ENCODE measurements around the gene PYDC1.
"Not testable (repeated sequence)": the region's sequence is repeated elsewhere in the genome, so short reads cannot be mapped to it uniquely, and the experiment has no call there.

PYDC1 gene

DNA sequence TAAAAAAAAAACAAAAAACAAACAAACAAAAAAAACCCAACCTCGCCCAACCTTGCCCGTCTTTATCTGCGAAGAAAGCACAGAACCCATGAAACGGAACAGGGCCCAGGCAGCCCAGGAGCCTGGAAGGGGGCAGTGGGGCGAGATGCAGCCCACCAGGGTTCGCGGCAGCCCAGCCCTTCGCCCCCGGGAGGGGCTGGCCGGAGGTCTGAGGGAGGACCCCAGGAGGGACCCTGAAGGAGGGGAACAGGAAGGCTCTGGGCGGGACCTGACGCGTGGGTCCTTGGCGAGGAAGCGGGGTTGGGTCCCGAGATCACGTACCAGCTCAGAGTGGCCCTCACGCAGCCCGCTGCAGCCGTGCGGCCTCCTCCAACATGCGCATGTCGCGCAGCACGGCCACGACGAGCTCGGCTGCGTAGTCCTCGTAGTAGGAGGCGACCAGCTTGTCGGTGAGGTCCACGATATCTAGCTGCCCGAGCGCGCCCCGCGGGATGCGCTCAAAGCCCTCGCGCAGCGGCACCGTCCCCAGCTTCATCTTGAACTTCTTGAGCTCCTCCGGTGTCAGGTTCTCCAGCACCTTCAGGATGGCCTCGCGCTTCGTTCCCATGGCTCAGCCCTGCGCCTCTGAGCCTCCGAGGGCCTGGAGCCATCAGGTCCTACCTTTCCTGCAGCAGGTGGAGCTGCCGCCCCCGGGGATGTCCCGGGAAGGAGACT is at the start of gene PYDC1:
Gene PYDC1, minus strand, starts transcription at position 714 of the 714 bp plus-strand sequence. Its CDS starts 107 bp downstream, at position 607.
- no peak for DNase-seq (ENCODE audit: low read depth in 2 of 3, low spot score in 2 of 3)

- peak; percentile 35 to 73 (median 52) for DNase-seq (ENCODE audit: low read depth in 2 of 3, low spot score in 2 of 3)
Observed at GRCh38 chr16:31265329-31266245, 48.7 kb upstream of the PYDC1 start.

GRCh38 chr16:31262084-31262483 is 45.1 kb upstream of the PYDC1 start:
- no peak for DNase-seq (ENCODE audit: low read depth in 2 of 3, low spot score in 2 of 3)

DNA sequence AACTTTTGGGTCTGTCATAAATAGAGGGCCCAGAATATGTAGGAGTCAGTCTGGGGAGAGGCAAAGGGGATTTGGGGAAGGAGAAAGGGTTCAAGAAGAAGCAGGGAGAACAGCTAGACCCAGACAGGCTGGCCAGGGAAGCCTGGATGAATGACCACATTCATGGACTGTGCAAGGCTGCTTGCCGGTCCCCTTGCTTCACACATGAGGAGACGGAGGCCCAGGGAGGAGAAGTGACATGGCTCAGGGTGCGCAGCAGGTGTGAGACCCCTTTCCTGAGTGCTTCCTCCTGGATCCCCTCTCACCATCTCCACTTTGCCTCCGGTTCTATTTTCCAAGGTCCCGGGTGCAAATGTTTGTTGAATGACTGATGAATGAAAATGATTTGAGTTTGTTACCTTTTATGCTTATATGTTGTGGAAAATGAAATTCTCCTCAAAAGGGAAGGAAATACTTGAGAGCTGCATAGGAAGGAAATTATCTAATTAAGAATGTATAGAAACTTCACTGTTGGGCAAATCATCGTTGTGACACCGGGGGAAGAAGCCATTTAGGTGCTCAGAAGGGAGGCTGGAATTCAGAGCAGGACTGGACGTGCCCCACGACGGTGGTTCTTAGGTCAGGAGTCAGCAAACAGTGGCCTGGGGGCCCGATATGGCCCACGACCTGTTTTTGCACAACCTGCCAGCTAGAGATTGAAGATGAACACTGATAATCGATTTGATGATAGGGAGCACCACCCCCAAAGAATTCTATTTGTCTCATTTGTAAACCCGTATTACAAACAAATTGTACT is 43.4 kb upstream of the PYDC1 start:
- DNase-seq (ENCODE audit: low read depth in 2 of 3, low spot score in 2 of 3) = no peak

- DNase-seq (ENCODE audit: low read depth in 2 of 3, low spot score in 2 of 3) = no peak
Observed at GRCh38 chr16:31258366-31258765, 41.4 kb upstream of the PYDC1 start.

GRCh38 chr16:31256466-31256865 is 39.5 kb upstream of the PYDC1 start:
- DNase-seq (ENCODE audit: low read depth in 2 of 3, low spot score in 2 of 3) = no peak

DNA sequence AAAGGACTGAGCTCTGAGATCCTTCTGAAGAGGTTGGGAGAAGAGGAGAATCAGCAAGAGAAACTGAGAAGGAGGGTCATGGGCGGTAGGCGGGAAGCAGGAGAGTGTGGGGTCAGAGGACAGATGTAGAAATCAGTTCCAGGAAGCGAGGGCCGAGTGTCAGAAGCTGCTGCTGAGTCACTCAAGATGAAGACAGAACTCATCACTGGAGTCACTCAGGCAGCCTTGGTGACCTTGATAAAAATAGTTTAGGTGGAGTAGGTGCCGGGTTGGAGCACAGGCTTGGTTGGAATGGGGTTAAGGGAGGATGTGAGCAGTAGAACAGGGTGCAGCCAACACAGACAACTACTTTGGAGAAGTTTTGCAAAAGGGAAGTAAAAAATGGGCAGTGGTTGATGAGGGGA is 36.7 kb upstream of the PYDC1 start:
- peak in 1 of 3 experiments; percentile 33 for DNase-seq (ENCODE audit: low read depth in 2 of 3, low spot score in 2 of 3)

DNA sequence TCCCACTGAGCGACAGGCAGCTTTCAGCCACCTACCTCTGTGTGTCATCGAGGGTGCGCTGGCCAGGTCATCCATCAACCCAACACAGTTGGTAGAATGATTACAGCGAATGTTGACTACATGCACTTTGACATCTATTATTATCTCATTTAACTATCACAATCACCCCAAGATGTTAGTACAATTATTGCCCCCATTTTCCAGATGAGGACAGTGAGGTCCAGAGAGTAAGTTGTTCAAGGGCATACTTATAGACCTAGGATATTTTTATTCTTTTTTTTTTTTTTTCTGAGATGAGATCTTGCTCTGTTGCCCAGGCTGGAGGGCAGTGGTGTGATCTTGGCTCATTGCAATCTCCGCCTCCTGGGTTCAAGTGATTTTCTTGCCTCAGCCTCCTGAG is 34.5 kb upstream of the PYDC1 start:
- DNase-seq (ENCODE audit: low read depth in 2 of 3, low spot score in 2 of 3) = no peak

DNA sequence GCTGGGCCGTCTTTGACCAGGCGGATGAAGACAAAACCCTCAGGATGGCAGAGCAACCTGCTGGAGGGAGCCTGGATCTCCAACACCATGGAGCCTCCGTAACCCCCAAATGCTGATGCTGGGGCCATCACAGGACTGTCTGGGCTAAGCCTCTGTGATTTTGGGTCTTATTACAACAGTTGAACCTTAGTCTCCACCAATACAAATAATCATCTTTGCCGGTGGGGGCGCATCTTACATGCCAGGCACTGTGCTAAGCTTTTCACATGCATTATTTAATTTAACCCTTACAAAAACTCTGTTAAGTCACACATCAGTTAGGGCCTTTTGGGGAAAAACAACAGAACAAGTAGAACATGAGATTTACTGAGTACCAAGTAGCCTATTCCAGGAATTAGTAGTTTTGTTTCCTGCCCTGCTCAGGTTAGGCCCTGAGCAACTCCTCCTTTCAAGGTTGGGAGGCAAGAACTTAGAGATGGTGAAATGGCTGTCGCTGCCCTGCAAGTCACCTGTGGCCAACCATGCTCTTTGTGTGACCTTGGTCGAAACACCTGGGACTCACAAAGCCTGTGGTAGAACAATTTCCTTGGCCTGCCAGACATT is 33.9 kb upstream of the PYDC1 start:
- no peak for DNase-seq (ENCODE audit: low read depth in 2 of 3, low spot score in 2 of 3)

GRCh38 chr16:31248344-31248743 is 31.4 kb upstream of the PYDC1 start:
- no peak for DNase-seq (ENCODE audit: low read depth in 2 of 3, low spot score in 2 of 3)

GRCh38 chr16:31246296-31246695 is 29.4 kb upstream of the PYDC1 start:
- no peak for DNase-seq (ENCODE audit: low read depth in 2 of 3, low spot score in 2 of 3)

DNA sequence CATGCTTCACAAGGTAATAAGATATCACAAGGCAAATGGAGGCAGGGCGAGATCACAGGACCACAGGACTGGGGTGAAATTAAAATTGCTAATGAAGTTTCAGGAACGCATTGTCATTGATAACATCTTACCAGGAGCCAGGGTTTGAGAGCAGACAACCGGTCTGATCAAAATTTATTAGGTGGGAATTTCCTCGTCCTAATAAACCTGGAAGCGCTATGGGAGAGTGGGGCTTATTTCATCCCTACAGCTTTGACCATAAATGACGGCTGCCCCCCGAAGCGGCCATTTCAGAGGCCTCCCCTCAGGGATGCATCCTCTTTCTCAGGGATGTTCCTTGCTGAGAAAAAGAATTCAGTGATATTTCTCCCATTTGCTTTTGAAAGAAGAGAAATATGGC is 28.7 kb upstream of the PYDC1 start:
- not testable (repeated sequence) for DNase-seq (ENCODE audit: low read depth in 2 of 3, low spot score in 2 of 3)

DNA sequence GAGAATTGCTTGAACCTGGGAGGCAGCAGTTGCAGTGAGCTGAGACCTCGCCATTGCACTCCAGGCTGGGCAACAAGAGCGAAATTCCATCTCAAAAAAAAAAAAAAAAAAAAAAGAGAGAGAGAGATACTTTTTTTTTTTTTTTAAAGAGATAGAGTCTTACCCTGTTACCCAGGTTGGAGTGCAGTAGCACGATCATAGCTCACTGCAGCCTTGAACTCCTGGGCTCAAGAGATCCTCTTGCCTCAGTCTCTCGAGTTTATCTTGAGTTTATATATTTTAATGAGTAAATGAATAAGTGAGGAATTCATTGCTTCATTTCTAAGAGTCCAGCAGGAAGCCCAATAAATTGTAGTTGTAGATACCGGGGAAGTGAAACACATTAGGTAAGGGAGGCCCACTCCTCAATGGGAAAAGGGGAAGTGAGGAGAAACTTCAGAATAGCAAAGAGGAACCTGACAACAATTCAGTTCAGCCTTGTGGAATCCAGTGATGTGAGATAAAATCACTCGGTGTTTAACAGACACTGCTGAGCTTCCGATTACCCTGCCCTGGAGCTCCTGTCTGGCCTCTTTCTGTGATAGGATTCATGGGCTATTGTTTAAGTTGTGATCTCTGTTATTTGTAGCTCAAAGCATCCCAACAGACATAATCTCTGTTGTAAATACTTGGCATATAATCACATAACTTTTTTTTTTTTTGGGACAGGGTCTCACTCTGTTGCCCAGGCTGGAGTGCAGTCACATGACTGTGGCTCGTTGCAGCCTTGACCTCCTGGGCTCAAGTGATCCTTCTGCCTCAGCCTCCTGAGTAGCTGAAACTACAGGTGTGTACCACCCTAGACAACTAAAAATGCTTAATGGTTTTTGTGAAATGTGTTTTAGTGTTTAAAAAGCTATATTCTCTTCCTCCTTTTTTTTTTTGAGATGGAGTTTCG is 27.1 kb upstream of the PYDC1 start:
- DNase-seq (ENCODE audit: low read depth in 2 of 3, low spot score in 2 of 3) = no peak

DNA sequence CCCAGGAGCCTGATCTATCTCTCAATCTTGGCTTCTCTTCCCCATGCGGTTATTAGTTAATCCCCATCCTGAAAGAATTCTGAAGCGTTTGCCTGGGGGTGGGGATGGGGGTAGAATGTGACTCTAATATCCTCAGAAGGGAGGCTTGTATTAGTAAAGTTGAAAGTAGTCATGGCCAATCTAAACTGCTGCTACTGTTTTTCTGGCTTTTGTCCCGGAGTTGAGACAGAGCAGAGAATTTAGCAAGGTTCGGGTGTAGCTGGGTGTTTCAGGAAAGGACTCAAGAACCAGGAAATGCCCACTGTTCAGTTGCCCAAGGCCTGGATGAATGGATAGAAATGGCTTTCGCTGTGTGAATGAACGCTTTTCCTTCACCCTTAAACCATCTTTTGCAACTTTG is 25.3 kb upstream of the PYDC1 start:
- DNase-seq (ENCODE audit: low read depth in 2 of 3, low spot score in 2 of 3) = no peak

DNA sequence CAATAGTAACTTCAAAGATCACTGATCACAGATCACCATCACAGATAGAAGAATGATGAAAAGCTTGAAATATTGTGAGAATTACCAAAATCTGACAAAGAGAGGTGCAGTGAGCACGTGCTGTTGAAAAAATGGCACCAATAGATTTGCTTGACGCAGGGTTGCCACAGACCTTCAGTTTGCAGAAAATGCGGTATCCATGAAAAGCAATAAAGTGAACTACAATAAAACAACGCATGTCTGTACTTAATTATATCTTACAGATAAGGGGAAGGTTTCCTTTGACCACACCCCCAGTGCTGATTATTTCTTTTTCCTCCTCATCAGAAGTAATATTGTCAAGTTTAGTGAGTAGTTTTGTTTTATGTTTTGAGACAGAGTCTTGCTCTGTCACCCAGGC is 21.1 kb upstream of the PYDC1 start:
- no peak for DNase-seq (ENCODE audit: low read depth in 2 of 3, low spot score in 2 of 3)

DNA sequence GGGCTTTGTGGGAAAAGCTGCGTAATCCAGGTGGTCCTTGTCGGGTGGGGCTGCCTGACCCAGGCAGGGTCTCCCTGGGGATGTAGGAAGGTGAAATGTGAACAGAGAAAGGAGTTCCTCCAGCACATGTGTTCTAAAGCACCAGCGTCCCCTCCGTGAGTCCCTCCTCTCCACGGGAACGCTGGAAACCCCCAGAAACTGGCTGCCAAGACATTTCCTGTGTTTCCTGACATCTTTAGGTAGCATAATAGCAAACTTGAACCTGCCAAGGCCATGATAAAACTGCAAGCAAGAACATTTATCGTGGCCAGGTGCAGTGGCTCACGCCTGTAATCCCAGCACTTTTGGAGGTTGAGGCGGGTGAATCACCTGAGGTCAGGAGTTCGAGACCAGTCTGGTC is 12.6 kb upstream of the PYDC1 start:
- DNase-seq (ENCODE audit: low read depth in 2 of 3, low spot score in 2 of 3) = no peak

GRCh38 chr16:31228206-31228605 is 11.3 kb upstream of the PYDC1 start:
- no peak for DNase-seq (ENCODE audit: low read depth in 2 of 3, low spot score in 2 of 3)

DNA sequence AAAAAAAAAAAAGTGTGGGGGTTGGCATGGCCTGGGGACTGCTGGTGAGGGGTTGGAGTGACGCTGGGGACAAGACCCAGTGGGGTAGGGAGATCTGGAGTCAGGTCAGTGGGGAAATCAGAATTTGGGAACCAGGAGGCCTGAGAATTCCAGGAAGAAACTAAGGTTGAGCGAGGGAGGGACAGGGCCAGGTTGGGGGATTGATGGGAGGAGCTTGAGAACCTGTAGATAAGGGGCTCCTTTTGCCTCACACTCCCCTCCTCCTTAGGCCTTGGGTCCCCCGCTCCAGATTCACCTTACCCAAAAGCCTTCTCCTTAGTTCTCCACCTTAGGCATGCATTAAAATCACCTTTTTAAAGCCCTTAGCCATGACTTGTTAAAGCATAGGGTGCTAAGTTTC is 8.3 kb upstream of the PYDC1 start:
- no peak for DNase-seq (ENCODE audit: low read depth in 2 of 3, low spot score in 2 of 3)

GRCh38 chr16:31224092-31224955 is 7.4 kb upstream of the PYDC1 start:
- no peak for DNase-seq (ENCODE audit: low read depth in 2 of 3, low spot score in 2 of 3)

Data from activated CD8-positive, alpha-beta memory T cell treated with anti-CD3 and anti-CD28 coated beads for 48 hours (primary cell).